HepG2 (cell line): ENCODE data around the gene LTBR. TPM values are rescaled to one million over a fixed set of nuclear protein-coding genes. Genes with fewer than 3 reads are reported as not detected.
"Not testable (repeated sequence)": the region's sequence is repeated elsewhere in the genome, so short reads cannot be mapped to it uniquely, and the experiment has no call there.

Source experiments
- ATAC-seq: fragments of 200-7000 bp; cut with Tn5 transposase; 3 replicates; pipeline ENCODE4 v1.9.1; 2020; ENCODE audit warnings: mild to moderate bottlenecking, moderate library complexity
- BruUV-seq: library from RNA; stranded (reverse); fragments of 400-500 nt; replicated peaks from 2 replicates; lab custom pipeline; 2021; lab: Mats Ljungman, UMichigan
- CTCF ChIA-PET: fragments of 300-600 bp; formaldehyde crosslinking; extraction: SDS; loops from one replicate; lab custom pipeline; 2021; ENCODE audit warnings: low total read pairs, inconsistent platforms, low intra/inter-chr PET ratio; lab: Yijun Ruan, JAX
- POLR2A ChIA-PET: fragments of 350-600 bp; sonication (Branson Sonifier 250); formaldehyde crosslinking; loops from one replicate; lab custom pipeline; 2020; ENCODE audit warnings: antibody characterized with exemption, inconsistent platforms; lab: Yijun Ruan, JAX
- DNase-seq: peaks from one replicate; pipeline ENCODE4 v3.0.0-alpha.2; 2015; ENCODE audit warnings: low spot score
- FAIRE-seq: peaks from 3 replicates; lab custom pipeline; 2011; peaks lifted over from hg19 to GRCh38; lab: Jason Lieb, UNC
- H2AFZ ChIP-seq: one replicate; pipeline ENCODE4 v1.6.1; 2011; ENCODE audit warnings: low read length, inconsistent platforms
- H3K27ac ChIP-seq: fragments of 300-600 bp; 3 replicates; pipeline ENCODE4 v1.8.0; 2011; ENCODE audit warnings: mixed run types, mild to moderate bottlenecking, mixed read lengths, low read length, inconsistent platforms; ENCODE audit not compliant: insufficient read depth; ENCODE audit errors: extremely low read length
- H3K27me3 ChIP-seq, 2 experiments: fragments of 200-600 bp in 1 of 2; 2 replicates in 1 of 2; 3 replicates in 1 of 2; pipeline versions ENCODE4 v1.6.0 to v1.8.0; 2011; ENCODE audit warnings: low read length in 2 of 2, mild to moderate bottlenecking in 2 of 2, moderate library complexity in 2 of 2, inconsistent platforms in 1 of 2; ENCODE audit not compliant: insufficient read depth in 2 of 2, control insufficient read depth in 1 of 2
- H3K36me3 ChIP-seq, 2 experiments: fragments of 200-600 bp in 1 of 2; replicated peaks in 1 of 2; 2 replicates in 1 of 2; 3 replicates in 1 of 2; pipeline versions ENCODE4 v1.5.1 to v1.8.0; 2011; ENCODE audit warnings: low read length in 2 of 2, inconsistent platforms in 1 of 2; ENCODE audit not compliant: insufficient read depth in 2 of 2, control insufficient read depth in 1 of 2
- H3K4me1 ChIP-seq: 2 replicates; pipeline ENCODE4 v1.5.1; 2012; ENCODE audit warnings: low read length, inconsistent platforms; ENCODE audit not compliant: insufficient read depth
- H3K4me2 ChIP-seq: 2 replicates; pipeline ENCODE4 v1.6.0; 2011; ENCODE audit warnings: low read depth, low read length, inconsistent platforms
- H3K4me3 ChIP-seq, 3 experiments: fragments of 200-600 bp in 1 of 3; sonication (generic), shearing (Covaris generic) in 1 of 3; replicated peaks in 1 of 3; 2 replicates each; pipeline ENCODE4 v1.5.1; 2011 to 2016; ENCODE audit warnings: low read length in 3 of 3, inconsistent platforms in 2 of 3, low read depth in 2 of 3, mild to moderate bottlenecking in 2 of 3, control low read depth in 1 of 3, mixed read lengths in 1 of 3; ENCODE audit not compliant: insufficient read depth in 1 of 3
- H3K79me2 ChIP-seq: one replicate; pipeline ENCODE4 v1.6.1; 2011; ENCODE audit warnings: low read length, inconsistent platforms; ENCODE audit not compliant: insufficient read depth
- H3K9ac ChIP-seq: 2 replicates; pipeline ENCODE4 v1.6.0; 2011; ENCODE audit warnings: mild to moderate bottlenecking, low read depth, low read length, inconsistent platforms; ENCODE audit not compliant: insufficient read depth
- H3K9me3 ChIP-seq: 2 replicates; pipeline ENCODE4 v1.5.1; 2012; ENCODE audit warnings: mild to moderate bottlenecking, low read length
- H4K20me1 ChIP-seq: 2 replicates; pipeline ENCODE4 v1.6.0; 2011; ENCODE audit warnings: inconsistent platforms, mild to moderate bottlenecking, low read length, moderate library complexity; ENCODE audit not compliant: insufficient read depth
- FOXM1 ChIP-seq: sonication (generic); formaldehyde crosslinking; IDR thresholded peaks from 2 replicates; pipeline ENCODE4 v1.5.0; 2020; ENCODE audit warnings: missing genetic modification reagents
- PCBP2 ChIP-seq: fragments of 200-400 bp; formaldehyde crosslinking; optimal IDR thresholded peaks from 2 replicates; pipeline ENCODE3; 2018; ENCODE audit warnings: low read length, low read depth; ENCODE audit not compliant: poor library complexity, severe bottlenecking
- SNAPC2 ChIP-seq: sonication (generic); formaldehyde crosslinking; IDR thresholded peaks from 2 replicates; pipeline ENCODE4 v1.8.1; 2022; ENCODE audit warnings: mild to moderate bottlenecking, missing genetic modification reagents
- SOX5 ChIP-seq: IDR thresholded peaks from 2 replicates; pipeline ENCODE4 v1.6.1; 2016; ENCODE audit warnings: borderline replicate concordance
- SRSF1 ChIP-seq: fragments of 200-400 bp; formaldehyde crosslinking; optimal IDR thresholded peaks from 2 replicates; pipeline ENCODE3; 2017; ENCODE audit warnings: mild to moderate bottlenecking, low read depth, low read length, moderate library complexity
- TAF1 ChIP-seq: sonication (generic); formaldehyde crosslinking; IDR thresholded peaks from 2 replicates; pipeline ENCODE4 v1.4.0; 2020; ENCODE audit warnings: missing genetic modification reagents
- ZNF10 ChIP-seq: sonication (generic); formaldehyde crosslinking; IDR thresholded peaks from 2 replicates; pipeline ENCODE4 v1.4.0; 2020; ENCODE audit warnings: mild to moderate bottlenecking, low read depth, missing genetic modification reagents, borderline replicate concordance
- WGBS: methylation state at CpG from one replicate; pipeline ENCODE4 v1.1.6; 2017; ENCODE audit warnings: low lambda C conversion rate; 5-methylcytosine and 5-hydroxymethylcytosine counted together
- in situ Hi-C: cut with HindIII; loops from 2 replicates; pipeline ENCODE4 v1.10.0; 2017; ENCODE audit warnings: low pct_unique_long_range_greater_than_20kb; ENCODE audit not compliant: extremely low pct_ligation_motif_present
- intact Hi-C: fragments of 100-400 bp; cut with micrococcal nuclease; formaldehyde crosslinking; loops from one replicate; pipeline ENCODE4 v1.10.0; 2022; ENCODE audit not compliant: unreplicated experiment
- polyA plus RNA-seq, 8 experiments: library from polyadenylated mRNA; depleted of rRNA in 3 of 8; stranded (reverse) in 7 of 8; unstranded in 1 of 8; fragments of >200 nt; fragmentation: Illumina TruSeq in 4 of 8; extraction: Trizol in 4 of 8; gene quantifications; 2 replicates each; pipeline versions ENCODE4 v1.2.1 to v1.2.3, GENCODE V29; 2011 to 2016; ENCODE audit warnings: low read depth in 4 of 8, missing spikeins in 1 of 8, mixed read lengths in 1 of 8; ENCODE audit not compliant: insufficient read depth in 1 of 8
- total RNA-seq, 5 experiments: library from RNA; depleted of rRNA; stranded (reverse); fragments of >200 nt; fragmentation: Illumina TruSeq; extraction: Trizol; gene quantifications; 2 replicates each; pipeline ENCODE4 v1.2.3, GENCODE V29; 2016; ENCODE audit warnings: low read depth in 1 of 5
- TF ChIP-seq, protein P1 (sequence below): sonication (generic); IDR thresholded peaks from 2 replicates; pipeline ENCODE4 v1.6.1; 2016; ENCODE audit warnings: low read depth, borderline replicate concordance

The LTBR gene
- total and polyA plus RNA-seq, 2 of the 13 experiments (the other 11 are each of a cell fraction or from before 2014, with no cell fraction given): 31.4 to 34.8 TPM

DNA sequence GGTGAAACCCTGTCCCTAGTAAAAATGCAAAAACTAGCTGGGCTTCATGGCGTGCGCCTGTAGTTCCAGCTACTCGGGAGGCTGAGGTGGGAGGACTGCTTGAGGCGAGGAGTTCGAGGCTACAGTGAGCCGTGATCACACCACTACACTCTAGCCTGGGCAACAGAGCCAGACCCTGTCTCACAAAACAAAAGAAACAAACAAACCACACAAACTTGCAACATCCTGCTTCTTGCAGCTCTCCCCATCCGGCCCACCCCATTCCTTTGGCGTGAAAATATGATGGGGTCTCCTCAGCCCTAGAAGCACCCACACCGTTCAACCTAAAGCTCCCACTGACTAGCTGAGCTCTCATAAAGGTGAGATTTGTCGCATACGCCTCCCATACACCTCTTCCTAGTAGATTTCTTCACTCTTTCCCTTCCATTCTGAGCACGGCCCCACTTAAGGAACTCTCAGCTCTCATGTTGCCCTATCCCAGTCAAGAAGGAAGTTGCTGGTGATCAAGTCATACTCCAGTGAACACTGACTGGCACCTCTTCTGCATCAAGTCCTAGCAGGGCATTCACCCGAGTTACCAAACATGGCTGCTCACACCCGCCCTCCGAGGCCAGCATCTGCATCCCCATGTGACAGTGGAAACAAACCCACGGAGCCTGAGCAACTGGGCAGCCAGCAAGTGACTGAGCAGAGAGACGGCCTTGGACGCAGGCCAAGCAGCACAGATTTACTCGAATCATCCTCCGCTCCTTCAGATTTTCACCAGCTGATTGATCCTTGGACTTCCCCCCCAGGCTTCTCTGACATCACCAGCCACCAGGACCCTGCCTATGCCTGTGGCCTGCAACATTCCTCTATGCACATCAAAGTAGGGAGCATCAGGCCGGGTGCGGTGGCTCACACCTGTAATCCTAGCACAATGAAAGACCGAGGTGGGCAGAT lies 41.9 kb downstream of the LTBR start (continued):
- TF ChIP-seq, protein P1, sequence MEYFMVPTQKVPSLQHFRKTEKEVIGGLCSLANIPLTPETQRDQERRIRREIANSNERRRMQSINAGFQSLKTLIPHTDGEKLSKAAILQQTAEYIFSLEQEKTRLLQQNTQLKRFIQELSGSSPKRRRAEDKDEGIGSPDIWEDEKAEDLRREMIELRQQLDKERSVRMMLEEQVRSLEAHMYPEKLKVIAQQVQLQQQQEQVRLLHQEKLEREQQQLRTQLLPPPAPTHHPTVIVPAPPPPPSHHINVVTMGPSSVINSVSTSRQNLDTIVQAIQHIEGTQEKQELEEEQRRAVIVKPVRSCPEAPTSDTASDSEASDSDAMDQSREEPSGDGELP: peak; percentile 91
- TF ChIP-seq ZNF10: no peak
- TF ChIP-seq, all 625 proteins: peak for 13

DNA sequence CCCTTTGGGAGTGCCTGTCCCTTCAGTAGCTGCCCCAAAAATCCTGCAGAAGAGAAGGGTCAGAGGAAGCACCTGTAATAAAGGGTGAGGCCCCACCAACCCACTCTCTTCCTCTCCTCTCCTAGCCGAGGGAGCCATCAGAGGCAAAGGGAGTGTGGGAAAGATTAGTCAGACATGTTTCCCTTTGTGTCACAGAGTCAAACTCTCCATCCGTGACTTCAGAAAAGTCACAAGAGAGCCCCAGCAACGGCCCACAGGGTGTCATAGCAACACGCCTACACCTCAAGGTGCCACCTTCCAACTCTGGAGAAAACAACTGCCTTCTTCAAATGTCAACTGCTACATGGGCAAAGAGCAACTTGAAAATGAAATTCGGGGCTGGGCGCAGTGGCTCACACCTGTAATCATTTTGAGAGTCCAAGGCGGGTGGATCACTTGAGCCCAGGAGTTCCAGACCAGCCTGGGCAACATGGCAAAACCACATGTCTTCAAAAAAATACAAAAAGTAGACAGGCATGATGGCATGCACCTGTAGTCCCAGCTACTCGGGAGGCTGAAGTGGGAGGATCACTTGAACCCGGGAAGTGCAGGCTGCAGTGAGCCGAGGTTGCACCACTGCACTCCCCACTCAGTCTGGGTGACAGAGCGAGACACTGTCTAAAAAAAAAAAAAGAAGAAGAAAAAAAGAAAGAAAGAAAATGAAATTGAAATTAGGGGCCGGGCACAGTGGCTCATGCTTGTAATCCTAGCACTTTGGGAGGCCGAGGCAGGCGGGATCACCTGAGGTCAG lies 43.1 kb downstream of the LTBR start:
- FAIRE-seq: no peak
- no peaks in the 10 kb centered on the region for H4K20me1 ChIP-seq
- H3K36me3 ChIP-seq: no peaks in the 10 kb centered on the region
- no peak overlapping the region for H3K4me2 ChIP-seq
- H3K9me3 ChIP-seq: no peaks in the 10 kb centered on the region
- no peak overlapping the region for H2AFZ ChIP-seq
- ChIA-PET POLR2A (interaction anchor here (4.2 kb wide), 1 partner anchor 44 kb away, joined by 20 read pairs; the partner anchor contains the start of gene VAMP1), CTCF (no interaction called here)
- no peak for ATAC-seq
- no peak overlapping the region for H3K9ac ChIP-seq
- peaks cover 2 to 12% of the 10 kb centered on the region in 2 experiments; a peak in 2 of 5 replicates for H3K27me3 ChIP-seq
- in situ Hi-C loops: loop anchor here (10.0 kb wide), 1 partner anchor 108 kb away; the partner anchor contains the start of gene GAPDH
- no peak for TF ChIP-seq SOX5 (CRISPR knock-in tag)
- TF ChIP-seq PCBP2: no peak
- TF ChIP-seq TAF1 (CRISPR knock-in tag): no peak
- TF ChIP-seq FOXM1 (CRISPR knock-in tag): no peak
- no peak for TF ChIP-seq SNAPC2 (CRISPR knock-in tag)
- TF ChIP-seq SRSF1: no peak
- TF ChIP-seq, all 625 proteins: peak for 0
- DNase-seq: no peak
- peaks cover 58% of the 10 kb centered on the region for H3K4me1 ChIP-seq
- WGBS: 54% methylated on average over 14 of the region's 14 CpGs
- intact Hi-C loops: no loop called here
- no peak overlapping the region for H3K27ac ChIP-seq
- H3K4me3 ChIP-seq: no peak overlapping the region
- no peaks in the 10 kb centered on the region for H3K79me2 ChIP-seq
- no TSS peak for BruUV-seq

DNA sequence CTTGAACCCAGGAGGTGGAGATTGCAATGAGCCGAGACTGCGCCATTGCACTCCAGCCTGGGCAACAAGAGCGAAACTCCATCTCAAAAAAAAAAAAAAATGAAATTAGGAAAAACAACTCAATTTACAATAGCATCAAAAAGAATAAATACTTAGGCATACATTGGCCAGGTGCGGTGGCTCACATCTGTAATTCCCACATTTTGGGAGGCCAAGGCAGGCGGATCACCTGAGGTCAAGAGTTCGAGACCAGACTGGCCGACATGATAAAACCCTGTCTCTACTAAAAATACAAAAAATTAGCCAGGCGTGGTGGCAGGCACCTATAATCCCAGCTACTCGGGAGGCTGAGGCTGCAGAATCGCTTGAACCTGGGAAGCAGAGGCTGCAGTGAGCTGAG lies 43.8 kb downstream of the LTBR start:
- BruUV-seq, intact Hi-C loops, H3K79me2 ChIP-seq, H3K9me3 ChIP-seq, H3K4me2 ChIP-seq, H2AFZ ChIP-seq, H3K9ac ChIP-seq, H3K36me3 ChIP-seq, ATAC-seq, DNase-seq, H3K27ac ChIP-seq, H4K20me1 ChIP-seq, FAIRE-seq, POLR2A ChIA-PET, H3K4me3 ChIP-seq, CTCF ChIA-PET: not testable (repeated sequence)
- in situ Hi-C loops: loop anchor here (10.0 kb wide), 1 partner anchor 107 kb away; the partner anchor contains the start of gene GAPDH
- WGBS: 79% methylated on average over 10 of the region's 10 CpGs
- Histone ChIP-seq H3K27me3 (peaks cover 2 to 12% of the 10 kb centered on the region in 2 experiments; a peak in 2 of 5 replicates), H3K4me1 (peaks cover 58% of the 10 kb centered on the region)
